HG03095 (cell line): ENCODE measurements around the gene CMSS1.
"Not testable (repeated sequence)": the region's sequence is repeated elsewhere in the genome, so short reads cannot be mapped to it uniquely, and the experiment has no call there.

Experiments
- ATAC-seq: cut with Tn5 transposase; IDR thresholded peaks from one replicate; pipeline ENCODE4 v1.9.1; 2021; ENCODE audit warnings: moderate library complexity; ENCODE audit not compliant: unreplicated experiment

CMSS1 gene

GRCh38 chr3:100075851-100076730 lies 258.4 kb downstream of the CMSS1 start:
- no peak for ATAC-seq

- no peak for ATAC-seq
These were observed 259.3 kb downstream of the CMSS1 start for GRCh38 chr3:100076731-100077529.

DNA sequence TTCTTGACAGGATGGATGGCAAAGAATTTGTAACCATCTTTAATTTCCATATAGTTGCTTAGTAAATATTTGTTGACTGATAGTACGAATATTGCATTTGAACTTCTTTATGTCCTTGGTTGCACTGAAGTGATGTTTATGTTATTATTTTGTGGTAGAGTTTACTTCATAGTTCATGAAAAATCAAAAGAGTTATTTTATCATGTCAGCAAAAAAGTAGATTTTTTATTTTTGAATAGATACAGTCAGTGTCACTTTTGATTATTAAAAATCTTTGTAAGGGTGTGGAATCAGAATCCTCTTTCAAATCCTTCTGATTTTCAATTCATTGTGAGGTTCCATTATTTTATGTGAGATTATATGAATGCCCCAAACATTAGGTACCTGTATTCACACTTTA lies 261.7 kb downstream of the CMSS1 start:
- ATAC-seq, result no peak

DNA sequence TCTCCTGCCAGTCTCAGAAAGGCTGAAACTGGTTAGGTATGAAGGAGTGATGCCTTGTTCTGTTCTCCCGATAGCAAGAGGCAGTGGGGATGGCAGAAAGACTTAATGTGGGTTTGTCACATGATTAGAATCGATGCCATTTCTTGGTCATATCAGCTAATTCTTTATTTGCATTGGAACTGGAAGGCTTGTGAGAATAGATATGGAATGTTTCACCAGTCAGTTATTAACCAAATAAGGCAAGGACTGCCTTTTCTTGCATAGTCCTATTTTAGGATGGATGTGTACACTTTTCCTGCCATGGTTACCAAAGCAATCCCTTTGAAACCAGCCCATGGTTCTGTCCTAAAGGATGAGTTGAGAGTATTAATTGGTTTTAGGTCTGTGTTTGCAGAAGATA lies 262.9 kb downstream of the CMSS1 start:
- ATAC-seq, result no peak

GRCh38 chr3:100081311-100081710 lies 263.6 kb downstream of the CMSS1 start:
- ATAC-seq, result no peak

DNA sequence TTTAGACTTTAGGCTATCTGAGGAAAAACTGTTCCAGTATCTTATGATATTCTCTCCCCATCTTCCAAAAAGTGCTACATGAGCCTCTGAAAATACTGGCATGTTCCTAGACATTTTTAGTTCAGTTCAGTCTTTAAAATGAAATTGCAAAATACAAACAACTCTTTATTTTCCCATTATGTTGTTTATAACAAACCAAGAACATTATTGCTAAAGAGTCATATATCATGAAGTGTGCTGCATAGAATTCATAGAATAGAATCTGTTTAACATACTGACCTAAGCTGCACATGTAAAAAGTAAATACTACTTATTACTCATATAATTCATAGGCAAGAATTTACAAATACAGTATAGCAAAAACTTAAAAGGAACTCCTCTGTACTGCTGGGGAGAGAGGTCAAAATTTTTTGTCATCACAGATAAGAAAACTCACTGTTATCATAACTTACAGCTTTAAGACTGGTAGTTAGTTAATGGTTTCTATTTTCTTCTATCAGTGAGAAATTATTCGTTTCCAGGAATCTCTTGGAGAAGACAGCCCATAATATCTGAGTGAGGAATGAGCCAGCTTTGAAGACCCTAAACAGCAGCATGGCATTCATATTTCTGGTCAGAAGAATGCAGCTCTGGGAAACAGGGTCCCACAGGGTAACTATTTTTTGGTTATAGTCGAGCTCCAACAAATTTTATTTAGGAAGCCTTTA lies 264.5 kb downstream of the CMSS1 start:
- ATAC-seq, result no peak

GRCh38 chr3:100082714-100083113 lies 265.1 kb downstream of the CMSS1 start:
- no peak for ATAC-seq

GRCh38 chr3:100083209-100083608 lies 265.5 kb downstream of the CMSS1 start:
- ATAC-seq, result no peak

DNA sequence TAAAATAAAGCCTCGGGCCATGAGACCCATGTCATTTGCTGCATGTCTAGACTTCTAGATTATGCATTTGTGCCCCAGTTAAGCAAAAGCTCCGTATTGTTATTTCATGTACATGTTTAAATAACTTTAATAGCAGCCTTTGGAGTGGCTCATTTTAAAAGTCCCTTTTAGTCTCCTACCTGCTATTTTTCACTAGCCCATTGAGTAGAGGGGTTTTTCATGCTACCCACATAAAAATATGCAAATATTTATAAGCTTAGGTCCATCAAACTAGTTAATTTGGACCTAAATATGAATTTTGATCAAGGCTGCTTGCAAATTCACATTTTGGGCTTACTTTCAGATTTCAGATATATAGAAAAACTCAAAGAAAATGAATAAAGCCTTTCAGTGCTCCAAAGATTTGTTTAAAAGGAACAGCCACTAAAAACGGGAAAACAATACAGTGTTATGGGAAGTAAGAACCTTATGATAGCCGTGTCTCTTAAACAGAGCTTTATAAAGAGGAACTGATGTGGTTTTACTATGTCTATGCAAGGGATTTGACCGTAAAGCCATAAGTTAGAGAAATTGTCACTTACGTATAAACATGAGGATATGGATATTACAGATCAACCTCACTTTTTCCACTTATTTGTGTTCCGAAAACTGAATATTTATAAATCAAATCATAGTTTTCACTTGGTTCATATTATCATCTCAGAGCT lies 266.6 kb downstream of the CMSS1 start:
- no peak for ATAC-seq

DNA sequence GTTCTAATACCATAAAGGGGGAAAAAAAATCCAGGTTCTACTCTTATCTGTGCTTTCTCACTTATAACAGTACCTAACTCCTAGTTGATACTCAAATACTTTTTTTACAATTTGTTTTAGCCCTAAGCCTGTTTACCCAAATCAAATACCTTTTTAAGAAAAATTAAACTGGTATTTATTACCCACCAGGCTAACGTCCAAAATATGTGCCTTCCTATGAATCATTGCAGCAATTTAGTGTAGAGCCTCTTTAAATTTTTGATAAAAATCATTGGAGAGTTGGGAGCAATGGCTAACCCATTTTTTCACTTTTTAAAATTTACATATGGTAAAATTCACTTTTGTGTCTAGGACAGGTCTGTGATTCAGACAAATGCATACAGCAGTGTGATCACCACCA lies 268.7 kb downstream of the CMSS1 start:
- no peak for ATAC-seq

- ATAC-seq, result peak; percentile 88
These were observed 269.5 kb downstream of the CMSS1 start for GRCh38 chr3:100087198-100087597.

- ATAC-seq, result no peak
These were observed 271.2 kb downstream of the CMSS1 start for GRCh38 chr3:100088735-100089368.

DNA sequence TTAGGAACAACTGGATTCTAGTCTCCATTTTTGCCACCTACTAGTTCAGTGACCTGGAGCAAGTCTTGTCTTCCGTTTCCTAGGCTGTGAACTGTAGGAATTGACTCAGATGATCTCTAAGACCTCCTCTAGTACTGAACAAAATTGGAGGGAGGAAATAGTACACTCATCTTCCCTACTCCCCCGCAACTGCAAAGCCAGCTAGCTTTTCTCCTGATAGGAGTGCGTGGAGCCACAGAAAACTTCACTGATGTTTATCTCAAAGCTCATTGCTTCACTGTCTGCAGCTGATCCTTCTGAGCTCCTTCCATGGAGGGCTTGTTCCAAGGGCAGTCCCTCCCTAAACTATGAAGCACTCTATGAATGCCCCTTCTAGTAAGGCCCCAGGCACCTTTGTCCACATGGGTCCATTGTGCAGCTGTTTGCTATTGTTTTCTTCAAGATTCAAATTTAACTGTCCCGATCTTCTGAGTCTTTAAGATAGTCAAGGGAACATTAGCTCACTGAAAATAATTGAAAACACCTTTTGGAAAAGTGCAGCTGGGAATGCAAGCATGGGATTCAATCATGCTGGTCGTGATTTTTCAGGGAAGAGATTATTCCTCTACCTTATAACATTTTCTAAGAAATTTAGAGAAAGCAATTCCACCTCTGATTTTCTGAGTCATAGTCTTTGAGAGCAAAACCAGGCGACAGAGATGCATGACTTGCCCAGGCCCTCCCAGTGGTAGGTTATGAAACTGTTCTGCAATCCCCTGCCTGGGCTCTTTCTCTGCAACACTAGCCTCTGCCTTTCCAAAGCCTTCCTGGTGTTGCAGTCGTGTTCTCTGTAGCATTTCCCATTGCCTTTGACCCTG lies 272.4 kb downstream of the CMSS1 start:
- peak; percentile 76 for ATAC-seq

DNA sequence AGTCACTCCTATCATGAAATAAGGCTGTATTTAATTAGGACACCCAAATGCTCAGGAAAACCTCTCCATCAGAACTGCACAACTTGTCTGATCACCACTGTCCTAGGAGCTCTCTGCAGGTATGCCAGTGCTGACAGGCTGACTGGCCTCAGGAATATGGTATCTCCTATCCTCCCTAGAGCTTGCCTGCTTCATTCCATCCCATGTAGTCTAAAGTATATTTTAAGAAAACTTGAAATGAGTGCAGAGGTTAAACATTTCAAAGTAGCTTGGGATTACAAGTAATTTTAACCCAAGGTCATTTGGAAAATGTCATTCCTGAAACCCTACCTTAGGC lies 273.0 kb downstream of the CMSS1 start:
- ATAC-seq, result peak; percentile 7

GRCh38 chr3:100093831-100094230 lies 276.2 kb downstream of the CMSS1 start:
- ATAC-seq, result no peak

GRCh38 chr3:100096286-100096685 lies 278.6 kb downstream of the CMSS1 start:
- not testable (repeated sequence) for ATAC-seq

- no peak for ATAC-seq
These were observed 279.2 kb downstream of the CMSS1 start for GRCh38 chr3:100096866-100097265.

GRCh38 chr3:100097919-100098783 lies 280.5 kb downstream of the CMSS1 start:
- no peak for ATAC-seq

DNA sequence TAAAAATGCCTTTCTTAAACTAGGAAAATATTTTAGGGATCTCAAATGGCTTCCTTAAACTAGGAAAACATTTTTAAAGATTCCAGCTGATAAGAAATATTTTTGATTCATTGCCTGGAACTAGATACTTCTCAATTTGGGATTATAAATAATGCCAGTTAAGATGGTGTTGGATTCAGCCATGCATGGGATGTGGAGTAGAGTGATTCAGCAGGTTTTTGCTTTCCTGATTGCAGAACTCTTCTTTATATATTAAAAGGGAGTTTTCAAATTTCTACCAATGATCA lies 281.1 kb downstream of the CMSS1 start:
- no peak for ATAC-seq
